Mesothelial cell of epicardium (in vitro differentiated cells): ENCODE results near the gene CALN1. TPM values are rescaled to one million over a fixed set of nuclear protein-coding genes. Genes with fewer than 3 reads are reported as not detected.

Experiments
- DNase-seq, 2 experiments: peaks; one replicate each; pipeline ENCODE4 v3.0.0; 2021; ENCODE audit warnings: low spot score in 2 of 2; ENCODE audit not compliant: unreplicated experiment in 2 of 2
- H3K27ac Mint-ChIP-seq: 2 replicates; pipeline ENCODE4 v1.8.0; 2021; ENCODE audit warnings: mixed read lengths
- H3K27me3 Mint-ChIP-seq: 2 replicates; pipeline ENCODE4 v1.8.0; 2021; ENCODE audit warnings: low read depth, mixed read lengths
- H3K36me3 Mint-ChIP-seq: 2 replicates; pipeline ENCODE4 v1.8.0; 2021; ENCODE audit warnings: mixed read lengths
- H3K4me1 Mint-ChIP-seq: 2 replicates; pipeline ENCODE4 v1.8.0; 2021; ENCODE audit warnings: mixed read lengths
- H3K4me3 Mint-ChIP-seq: 2 replicates; pipeline ENCODE4 v1.8.0; 2021; ENCODE audit warnings: mild to moderate bottlenecking, moderate library complexity, mixed read lengths
- H3K9me3 Mint-ChIP-seq: 2 replicates; pipeline ENCODE4 v1.8.0; 2021; ENCODE audit warnings: mixed read lengths
- CTCF ChIP-seq: fragments of 200-600 bp; sonication (generic); IDR thresholded peaks from one replicate; pipeline ENCODE4 v1.5.0; 2021; ENCODE audit warnings: antibody characterized with exemption; ENCODE audit not compliant: unreplicated experiment
- total RNA-seq: library from RNA; stranded (reverse); gene quantifications from 3 replicates; pipeline ENCODE4 v1.2.1, GENCODE V29; 2021

Gene CALN1
- total RNA-seq, 1 donor from 2014 or later, result 1.1 TPM

DNA sequence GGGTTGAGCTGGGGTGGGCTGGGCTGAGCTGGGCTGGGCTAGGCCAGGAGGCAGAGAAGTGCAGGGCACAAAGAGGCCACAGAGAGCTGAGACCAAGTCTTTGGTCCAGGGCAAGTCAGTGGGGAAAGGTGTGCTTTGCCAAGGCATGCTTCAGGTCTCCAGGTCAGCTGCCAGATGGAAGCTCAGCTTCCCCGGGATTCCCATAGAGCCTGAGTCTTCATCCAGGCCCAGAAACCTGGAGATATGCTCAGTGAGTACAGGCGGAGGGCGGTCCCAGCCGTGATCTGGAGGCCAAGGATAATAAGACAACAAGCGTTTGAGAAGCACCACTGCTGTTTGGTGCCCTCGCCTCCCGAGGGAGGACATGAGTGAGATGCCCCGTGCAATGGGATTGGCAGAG is 4.7 kb upstream of the CALN1 start:
- no peak for DNase-seq
- TF ChIP-seq CTCF, result no peak
- Mint-ChIP-seq H3K27me3 (peaks cover 9% of the 10 kb centered on the region), H3K9me3 (no peaks in the 10 kb centered on the region), H3K27ac (no peak overlapping the region), H3K4me3 (no peak overlapping the region), H3K36me3 (no peaks in the 10 kb centered on the region), H3K4me1 (no peaks in the 10 kb centered on the region)

GRCh38 chr7:72415586-72415985 is 3.4 kb upstream of the CALN1 start:
- TF ChIP-seq CTCF, result no peak
- Mint-ChIP-seq H3K36me3 (no peaks in the 10 kb centered on the region), H3K4me1 (no peaks in the 10 kb centered on the region), H3K4me3 (no peak overlapping the region), H3K27me3 (peaks cover 9% of the 10 kb centered on the region), H3K9me3 (no peaks in the 10 kb centered on the region), H3K27ac (no peak overlapping the region)
- DNase-seq, result no peak

- H3K9me3 Mint-ChIP-seq, result no peaks in the 10 kb centered on the region
- no peaks in the 10 kb centered on the region for H3K4me1 Mint-ChIP-seq
- H3K36me3 Mint-ChIP-seq, result no peaks in the 10 kb centered on the region
- peaks cover 9% of the 10 kb centered on the region for H3K27me3 Mint-ChIP-seq
- H3K27ac Mint-ChIP-seq, result no peak overlapping the region
- no peak overlapping the region for H3K4me3 Mint-ChIP-seq
- TF ChIP-seq CTCF, result no peak
- no peak for DNase-seq
Measured at GRCh38 chr7:72413886-72414285, 1.7 kb upstream of the CALN1 start.

DNA sequence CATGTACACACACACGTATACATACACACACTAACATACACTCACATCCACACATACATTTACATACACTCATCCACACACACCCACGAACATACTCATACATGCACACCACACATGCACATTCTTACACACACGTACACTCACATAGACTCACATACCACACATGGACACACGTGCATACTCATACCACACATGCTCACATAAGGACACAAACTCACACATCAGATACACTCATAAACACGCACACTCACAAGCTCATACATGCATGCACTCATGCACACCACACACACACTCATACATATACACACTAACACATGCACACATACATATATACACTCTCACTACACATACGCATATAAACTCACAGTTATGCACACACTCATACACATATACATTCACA is 1.2 kb upstream of the CALN1 start:
- Mint-ChIP-seq H3K27me3 (peaks cover 9% of the 10 kb centered on the region), H3K4me1 (no peaks in the 10 kb centered on the region), H3K27ac (no peak overlapping the region), H3K36me3 (no peaks in the 10 kb centered on the region), H3K9me3 (no peaks in the 10 kb centered on the region), H3K4me3 (no peak overlapping the region)
- DNase-seq, result no peak
- no peak for TF ChIP-seq CTCF

- Mint-ChIP-seq H3K9me3 (no peaks in the 10 kb centered on the region), H3K36me3 (no peaks in the 10 kb centered on the region), H3K4me1 (no peaks in the 10 kb centered on the region), H3K27me3 (peaks cover 11% of the 10 kb centered on the region), H3K4me3 (no peak overlapping the region), H3K27ac (no peak overlapping the region)
- TF ChIP-seq CTCF, result no peak
- DNase-seq, result no peak
Measured at GRCh38 chr7:72411419-72411818, 719 bp downstream of the CALN1 start.

DNA sequence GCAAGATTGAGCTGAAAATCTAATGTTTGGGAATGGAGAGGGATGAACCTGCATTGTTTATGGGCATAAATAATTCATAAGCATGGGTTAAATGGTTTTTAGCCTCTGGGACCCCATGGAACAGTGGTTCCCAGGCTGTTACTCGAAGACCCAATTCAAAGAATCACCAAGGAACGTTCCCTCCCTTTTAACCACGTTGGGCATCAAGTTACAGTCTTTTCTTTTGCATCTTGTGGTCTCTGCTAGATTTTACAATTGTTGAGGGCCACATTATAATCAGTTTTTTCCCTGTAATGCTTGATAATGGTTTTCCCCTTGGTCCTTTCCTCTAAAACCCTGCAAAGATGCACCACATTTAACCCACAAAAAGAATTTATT is 2.5 kb downstream of the CALN1 start:
- Mint-ChIP-seq H3K27me3 (peaks cover 18% of the 10 kb centered on the region), H3K36me3 (no peaks in the 10 kb centered on the region), H3K9me3 (no peaks in the 10 kb centered on the region), H3K4me1 (no peaks in the 10 kb centered on the region), H3K4me3 (no peak overlapping the region), H3K27ac (no peak overlapping the region)
- TF ChIP-seq CTCF, result no peak
- DNase-seq, result no peak
